Thyroid gland (tissue), 4 donors: ENCODE measurements around the gene ENPP3.

Experiments
- POLR2A ChIP-seq, 2 donors: fragments of 450-650 bp; IDR thresholded peaks; one replicate each; pipeline ENCODE4 v1.6.1; 2017; ENCODE audit warnings: antibody characterized with exemption in 2 of 2, mild to moderate bottlenecking in 2 of 2, moderate library complexity in 1 of 2
- TF ChIP-seq, protein P1 (sequence below), 6 experiments: fragments of 200-600 bp in 3 of 6; fragments of 450-650 bp in 3 of 6; sonication (generic) in 3 of 6; IDR thresholded peaks; one replicate each; pipeline ENCODE4 v1.5.1; 2016 to 2019; ENCODE audit warnings: antibody characterized with exemption in 6 of 6, mild to moderate bottlenecking in 2 of 6, inconsistent platforms in 1 of 6, moderate library complexity in 1 of 6

- TF ChIP-seq, protein P1, sequence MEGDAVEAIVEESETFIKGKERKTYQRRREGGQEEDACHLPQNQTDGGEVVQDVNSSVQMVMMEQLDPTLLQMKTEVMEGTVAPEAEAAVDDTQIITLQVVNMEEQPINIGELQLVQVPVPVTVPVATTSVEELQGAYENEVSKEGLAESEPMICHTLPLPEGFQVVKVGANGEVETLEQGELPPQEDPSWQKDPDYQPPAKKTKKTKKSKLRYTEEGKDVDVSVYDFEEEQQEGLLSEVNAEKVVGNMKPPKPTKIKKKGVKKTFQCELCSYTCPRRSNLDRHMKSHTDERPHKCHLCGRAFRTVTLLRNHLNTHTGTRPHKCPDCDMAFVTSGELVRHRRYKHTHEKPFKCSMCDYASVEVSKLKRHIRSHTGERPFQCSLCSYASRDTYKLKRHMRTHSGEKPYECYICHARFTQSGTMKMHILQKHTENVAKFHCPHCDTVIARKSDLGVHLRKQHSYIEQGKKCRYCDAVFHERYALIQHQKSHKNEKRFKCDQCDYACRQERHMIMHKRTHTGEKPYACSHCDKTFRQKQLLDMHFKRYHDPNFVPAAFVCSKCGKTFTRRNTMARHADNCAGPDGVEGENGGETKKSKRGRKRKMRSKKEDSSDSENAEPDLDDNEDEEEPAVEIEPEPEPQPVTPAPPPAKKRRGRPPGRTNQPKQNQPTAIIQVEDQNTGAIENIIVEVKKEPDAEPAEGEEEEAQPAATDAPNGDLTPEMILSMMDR (IDR thresholded peaks at IDR 0.05) = no peak
- TF ChIP-seq POLR2A (IDR thresholded peaks at IDR 0.05) = no peak
Measured at GRCh38 chr6:131741688-131742393, 104.7 kb downstream of the ENPP3 start.
